ENCODE data around the gene TSPAN6. TPM values are rescaled to one million over a fixed set of nuclear protein-coding genes. Genes with fewer than 3 reads are reported as not detected.

Gene TSPAN6
- total and polyA plus RNA-seq, 2 of the 4 experiments (the other 2 are of a cell fraction) = 16.1 to 20.1 TPM

DNA sequence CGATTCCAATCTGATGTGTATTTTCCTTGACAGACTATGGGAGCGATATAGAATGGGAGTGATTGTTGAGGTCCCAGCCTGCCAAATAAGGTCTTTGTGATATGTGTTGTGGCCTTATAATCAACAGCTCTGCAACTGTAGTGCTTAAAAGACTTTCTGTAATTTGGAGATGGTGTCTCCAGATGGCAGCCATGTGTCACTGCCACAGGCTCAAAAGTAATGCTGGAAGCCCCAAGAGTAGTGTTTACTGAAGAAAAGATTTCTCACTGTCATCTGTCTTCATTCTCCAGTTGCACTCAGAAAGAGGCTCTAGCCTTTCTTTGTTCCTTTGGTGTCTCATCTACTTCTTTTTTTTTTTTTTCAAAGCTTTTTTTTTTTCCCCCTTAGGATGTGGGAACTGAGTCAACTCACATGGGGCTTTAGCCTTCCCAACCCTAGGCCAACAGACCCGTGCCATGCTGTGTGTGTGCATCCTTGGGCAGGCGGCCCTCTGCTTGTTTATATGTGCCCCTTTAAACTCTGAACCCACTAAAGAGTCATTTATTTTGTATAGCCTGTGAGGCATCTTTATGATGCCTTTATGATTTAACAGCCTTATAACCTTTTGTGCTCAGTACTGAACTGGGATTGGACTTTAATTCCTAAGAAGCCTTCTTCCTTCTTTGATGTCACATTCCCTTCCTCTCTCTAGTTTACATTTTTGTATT lies 23.0 kb upstream of the TSPAN6 start:
- H2AFZ ChIP-seq (replicated peaks; ENCODE audit: low read length, poor library complexity) = no peak overlapping the region
- H3K9ac ChIP-seq (ENCODE audit: low read depth, low read length) = no peak overlapping the region
- peak overlapping the region; percentile 68; the same call in 1 of the 2 replicates for H3K18ac ChIP-seq (ENCODE audit: low read depth, low read length)
- peaks cover under 1% of the 10 kb centered on the region; the same call in 1 of the 2 replicates for H3K9me1 ChIP-seq (ENCODE audit: insufficient read depth, low read length)
- intact Hi-C loops (cut with micrococcal nuclease) (loop anchor here (5.0 kb wide), 1 partner anchor 147 kb away; no protein-coding TSS in a partner anchor), in situ Hi-C loops (cut with MboI; ENCODE audit: low sequenced_read_pairs) (no loop called here), dilution Hi-C loops (cut with HindIII; ENCODE audit: low sequenced_read_pairs, unreplicated experiment) (no loop called here)
- no peaks in the 10 kb centered on the region for H3K9me3 ChIP-seq (ENCODE audit: control insufficient read depth, insufficient read depth, low read length)
- no peak overlapping the region for H4K91ac ChIP-seq (ENCODE audit: insufficient read depth, low read depth, low read length)
- H4K5ac ChIP-seq (ENCODE audit: low read depth, low read length) = no peak overlapping the region
- no peak overlapping the region for H3K23ac ChIP-seq (ENCODE audit: low read depth, low read length)
- H3K56ac ChIP-seq (ENCODE audit: extremely low read depth, insufficient read depth, low read length) = no peak overlapping the region
- H2AK9ac ChIP-seq (replicated peaks; ENCODE audit: low read depth, low read length, poor library complexity) = no peak overlapping the region
- no peaks in the 10 kb centered on the region for H3K79me1 ChIP-seq (ENCODE audit: low read depth in 1 of 2, low read length in 2 of 2)
- H3K14ac ChIP-seq (replicated peaks; ENCODE audit: low read depth, low read length) = no peak overlapping the region
- H3K4me3 ChIP-seq (ENCODE audit: insufficient read depth, low read depth, low read length) = no peak overlapping the region
- peaks cover 4% of the 10 kb centered on the region for H3K4me1 ChIP-seq (ENCODE audit: control insufficient read depth, insufficient read depth, low read length)
- H4K20me1 ChIP-seq (ENCODE audit: insufficient read depth, low read length) = no peaks in the 10 kb centered on the region
- H2BK15ac ChIP-seq (ENCODE audit: low read depth, low read length) = no peak overlapping the region
- DNase-seq (no peak), ATAC-seq (ENCODE audit: low read depth) (peak; percentile 59)
- no peak overlapping the region for H2BK120ac ChIP-seq (ENCODE audit: low read depth, low read length)
- WGBS, 2 experiments (ENCODE audit: extremely low coverage in 2 of 2, insufficient read length in 1 of 2) = 80% methylated on average over 1 of the region's 4 CpGs; no CpG with 5 or more reads in 1 of the 2 experiments
- no TSS peak for BruUV-seq (replicated peaks)
- ChIA-PET CTCF (no interaction called here), POLR2A (ENCODE audit: unreplicated experiment) (interaction anchor here (0.6 kb wide), 1 partner anchor 10 kb away, joined by 3 read pairs; no protein-coding TSS in a partner anchor)
- peak overlapping the region; percentile 45 for H2BK5ac ChIP-seq (ENCODE audit: low read depth, low read length, poor library complexity, severe bottlenecking)
- H2AK5ac ChIP-seq (ENCODE audit: low read depth, low read length) = no peak overlapping the region
- no peak overlapping the region for H4K8ac ChIP-seq (ENCODE audit: low read depth in 2 of 2, low read length in 2 of 2)
- H3K27me3 ChIP-seq (ENCODE audit: control insufficient read depth, insufficient read depth, low read length) = no peaks in the 10 kb centered on the region; the same call in 1 of the 2 replicates
- peak overlapping the region; percentile 58; the same call in 1 of the 2 replicates for H3K27ac ChIP-seq (ENCODE audit: insufficient read depth, low read length)
- peak overlapping the region; percentile 74 for H3K4me2 ChIP-seq (ENCODE audit: low read depth, low read length)
- H2BK20ac ChIP-seq (ENCODE audit: low read depth, low read length) = no peak overlapping the region
- no peak overlapping the region for H3K4ac ChIP-seq (ENCODE audit: low read depth, low read length)
- H3K36me3 ChIP-seq (ENCODE audit: control insufficient read depth, insufficient read depth, low read length) = peaks cover 4% of the 10 kb centered on the region; the same call in 1 of the 2 replicates
- TF ChIP-seq MAFK (IDR thresholded peaks at IDR 0.05; ENCODE audit: low read depth, low read length) = no peak
- no peak for TF ChIP-seq POLR2A (IDR thresholded peaks at IDR 0.05; ENCODE audit: low read depth, low read length)
- TF ChIP-seq BHLHE40 (IDR thresholded peaks at IDR 0.05; ENCODE audit: low read depth, low read length) = no peak
- no peak for TF ChIP-seq FOS (IDR thresholded peaks at IDR 0.05; ENCODE audit: low read depth, low read length)
- no peak for TF ChIP-seq RFX5 (IDR thresholded peaks at IDR 0.05; ENCODE audit: low read depth, low read length)
- TF ChIP-seq, protein P1, sequence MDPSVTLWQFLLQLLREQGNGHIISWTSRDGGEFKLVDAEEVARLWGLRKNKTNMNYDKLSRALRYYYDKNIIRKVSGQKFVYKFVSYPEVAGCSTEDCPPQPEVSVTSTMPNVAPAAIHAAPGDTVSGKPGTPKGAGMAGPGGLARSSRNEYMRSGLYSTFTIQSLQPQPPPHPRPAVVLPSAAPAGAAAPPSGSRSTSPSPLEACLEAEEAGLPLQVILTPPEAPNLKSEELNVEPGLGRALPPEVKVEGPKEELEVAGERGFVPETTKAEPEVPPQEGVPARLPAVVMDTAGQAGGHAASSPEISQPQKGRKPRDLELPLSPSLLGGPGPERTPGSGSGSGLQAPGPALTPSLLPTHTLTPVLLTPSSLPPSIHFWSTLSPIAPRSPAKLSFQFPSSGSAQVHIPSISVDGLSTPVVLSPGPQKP (IDR thresholded peaks at IDR 0.05; ENCODE audit: borderline replicate concordance, low read depth, low read length) = no peak
- TF ChIP-seq, protein P2, sequence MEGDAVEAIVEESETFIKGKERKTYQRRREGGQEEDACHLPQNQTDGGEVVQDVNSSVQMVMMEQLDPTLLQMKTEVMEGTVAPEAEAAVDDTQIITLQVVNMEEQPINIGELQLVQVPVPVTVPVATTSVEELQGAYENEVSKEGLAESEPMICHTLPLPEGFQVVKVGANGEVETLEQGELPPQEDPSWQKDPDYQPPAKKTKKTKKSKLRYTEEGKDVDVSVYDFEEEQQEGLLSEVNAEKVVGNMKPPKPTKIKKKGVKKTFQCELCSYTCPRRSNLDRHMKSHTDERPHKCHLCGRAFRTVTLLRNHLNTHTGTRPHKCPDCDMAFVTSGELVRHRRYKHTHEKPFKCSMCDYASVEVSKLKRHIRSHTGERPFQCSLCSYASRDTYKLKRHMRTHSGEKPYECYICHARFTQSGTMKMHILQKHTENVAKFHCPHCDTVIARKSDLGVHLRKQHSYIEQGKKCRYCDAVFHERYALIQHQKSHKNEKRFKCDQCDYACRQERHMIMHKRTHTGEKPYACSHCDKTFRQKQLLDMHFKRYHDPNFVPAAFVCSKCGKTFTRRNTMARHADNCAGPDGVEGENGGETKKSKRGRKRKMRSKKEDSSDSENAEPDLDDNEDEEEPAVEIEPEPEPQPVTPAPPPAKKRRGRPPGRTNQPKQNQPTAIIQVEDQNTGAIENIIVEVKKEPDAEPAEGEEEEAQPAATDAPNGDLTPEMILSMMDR (conservative IDR thresholded peaks at IDR 0.05; ENCODE audit: low read depth, low read length) = no peak
- no peak for TF ChIP-seq MXI1 (IDR thresholded peaks at IDR 0.05; ENCODE audit: borderline replicate concordance, low read depth, low read length)
- TF ChIP-seq NFE2L2 (IDR thresholded peaks at IDR 0.05; ENCODE audit: low read depth, low read length) = no peak
- no peak for TF ChIP-seq RCOR1 (IDR thresholded peaks at IDR 0.05; ENCODE audit: insufficient replicate concordance, low read length)
- TF ChIP-seq CHD1 (IDR thresholded peaks at IDR 0.05; ENCODE audit: low read depth, low read length) = no peak
- TF ChIP-seq SMC3 (IDR thresholded peaks at IDR 0.05; ENCODE audit: low read depth, low read length) = no peak
- TF ChIP-seq, protein P3, sequence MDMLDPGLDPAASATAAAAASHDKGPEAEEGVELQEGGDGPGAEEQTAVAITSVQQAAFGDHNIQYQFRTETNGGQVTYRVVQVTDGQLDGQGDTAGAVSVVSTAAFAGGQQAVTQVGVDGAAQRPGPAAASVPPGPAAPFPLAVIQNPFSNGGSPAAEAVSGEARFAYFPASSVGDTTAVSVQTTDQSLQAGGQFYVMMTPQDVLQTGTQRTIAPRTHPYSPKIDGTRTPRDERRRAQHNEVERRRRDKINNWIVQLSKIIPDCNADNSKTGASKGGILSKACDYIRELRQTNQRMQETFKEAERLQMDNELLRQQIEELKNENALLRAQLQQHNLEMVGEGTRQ (IDR thresholded peaks at IDR 0.05; ENCODE audit: low read depth, low read length) = no peak
- no peak for TF ChIP-seq CEBPB (IDR thresholded peaks at IDR 0.05; ENCODE audit: low read depth, low read length)
- no peak for TF ChIP-seq RAD21 (IDR thresholded peaks at IDR 0.05; ENCODE audit: low read length)

Measured in IMR-90 (cell line).